ENCODE results near the gene FGGY. TPM values are rescaled to one million over a fixed set of nuclear protein-coding genes. Genes with fewer than 3 reads are reported as not detected.
"Not testable (repeated sequence)": the region's sequence is repeated elsewhere in the genome, so short reads cannot be mapped to it uniquely, and the experiment has no call there.

FGGY gene
- total and polyA plus RNA-seq, 5 experiments from 2014 or later, result 5.7 to 11.1 (median 6.4) TPM

DNA sequence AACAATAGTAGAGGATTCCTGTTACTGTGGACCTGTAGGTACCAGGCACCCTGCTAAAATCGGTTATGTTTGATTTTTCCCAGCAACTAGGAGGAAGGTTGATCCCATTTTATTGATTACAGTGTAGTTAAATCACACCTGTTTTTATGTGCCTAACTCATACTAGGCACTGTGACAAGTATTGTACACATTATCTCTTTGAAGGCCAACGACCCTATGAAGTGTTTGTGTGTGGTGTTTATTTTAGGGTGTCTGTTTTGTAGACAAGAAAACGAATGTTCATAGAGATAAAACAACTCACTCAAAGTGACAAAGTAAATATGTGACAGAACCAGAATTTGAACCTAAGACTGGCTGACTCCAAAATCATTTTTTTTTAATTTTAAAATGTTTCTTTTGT is 49.5 kb downstream of the FGGY start:
- DNase-seq, result no peak
- Mint-ChIP-seq H3K27ac (no peak overlapping the region), H3K27me3 (no peaks in the 10 kb centered on the region), H3K9me3 (no peaks in the 10 kb centered on the region), H3K4me3 (no peak overlapping the region), H3K36me3 (peaks cover 4 to 28% (median 21%) of the 10 kb centered on the region in 3 donors), H3K4me1 (peaks cover 0 to under 1% (median 0%) of the 10 kb centered on the region in 4 donors)
- POLR2A ChIA-PET, result no interaction called here
- no peak for ATAC-seq

DNA sequence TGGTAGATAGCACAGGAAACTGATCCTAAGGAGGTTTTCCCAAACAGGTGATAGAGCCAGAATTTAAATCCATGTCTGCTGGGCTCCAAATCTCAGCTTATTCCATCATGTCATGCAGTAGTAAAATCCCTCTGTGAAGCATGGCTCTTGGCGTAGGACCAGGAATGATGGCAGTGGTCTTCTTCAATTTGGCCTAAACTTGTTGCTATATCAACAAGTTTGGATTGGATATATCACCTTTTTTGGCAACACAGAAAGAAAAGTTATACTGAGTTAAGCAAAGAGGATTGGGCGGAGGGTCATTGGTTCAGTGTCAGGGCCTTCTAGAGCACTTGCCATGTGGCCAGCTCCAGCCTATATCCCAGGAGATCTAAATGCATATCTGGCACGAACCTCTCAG is 52.2 kb downstream of the FGGY start:
- H3K4me1 Mint-ChIP-seq, result no peaks in the 10 kb centered on the region
- H3K27ac Mint-ChIP-seq, result no peak overlapping the region
- POLR2A ChIA-PET, result no interaction called here
- H3K36me3 Mint-ChIP-seq, result peaks cover 0 to 17% (median 16%) of the 10 kb centered on the region in 3 donors
- DNase-seq (no peak), ATAC-seq (no peak)
- no peaks in the 10 kb centered on the region for H3K9me3 Mint-ChIP-seq
- H3K4me3 Mint-ChIP-seq, result no peak overlapping the region
- H3K27me3 Mint-ChIP-seq, result no peaks in the 10 kb centered on the region

DNA sequence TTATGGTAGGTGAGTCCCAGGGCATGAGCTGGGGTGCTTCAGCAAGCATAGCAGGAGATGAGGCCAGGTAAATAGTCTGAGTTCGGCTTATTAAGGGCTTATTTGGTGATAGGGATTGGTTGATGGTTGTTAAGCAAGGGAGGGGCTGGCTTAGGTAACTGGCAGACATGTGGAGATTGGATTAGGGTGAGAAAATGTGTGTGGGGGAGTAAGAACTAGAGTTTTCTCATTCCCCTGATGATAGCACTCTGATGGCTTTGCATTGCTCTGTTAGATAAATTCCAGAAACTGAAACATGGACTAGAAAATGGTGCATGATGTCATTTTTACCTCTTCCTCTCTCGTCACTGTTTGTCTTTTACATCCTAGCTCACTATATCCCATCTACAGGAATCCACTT is 53.6 kb downstream of the FGGY start:
- ATAC-seq, result no peak
- Mint-ChIP-seq H3K9me3 (no peaks in the 10 kb centered on the region), H3K4me3 (no peak overlapping the region), H3K36me3 (peaks cover 0 to 24% (median 24%) of the 10 kb centered on the region in 3 donors), H3K27ac (no peak overlapping the region), H3K4me1 (peaks cover 0 to 1% (median 0%) of the 10 kb centered on the region in 4 donors), H3K27me3 (no peaks in the 10 kb centered on the region)
- POLR2A ChIA-PET, result no interaction called here
- no peak for DNase-seq

DNA sequence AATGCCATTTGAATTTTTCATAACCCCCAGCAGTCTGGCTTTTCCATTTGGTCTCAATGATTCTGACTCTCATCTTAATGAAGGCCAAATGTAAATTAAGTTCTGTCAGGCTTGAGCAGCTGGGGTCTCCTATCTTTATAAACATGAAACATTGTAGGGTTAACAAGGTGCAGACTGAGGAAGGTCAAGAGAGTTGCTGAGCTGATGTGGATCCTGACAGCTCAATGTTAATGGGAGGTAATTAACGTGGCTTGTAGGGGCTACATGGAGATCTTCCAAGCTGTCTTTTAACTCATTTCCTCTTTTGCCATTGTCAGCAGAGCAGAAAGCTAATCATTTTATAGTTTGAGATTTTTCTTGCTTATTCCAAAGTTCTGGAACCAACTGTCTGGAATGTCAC is 55.2 kb downstream of the FGGY start:
- Mint-ChIP-seq H3K27me3 (no peaks in the 10 kb centered on the region), H3K36me3 (peaks cover 0 to 21% (median 19%) of the 10 kb centered on the region in 3 donors), H3K27ac (peak overlapping the region in 1 of 10 donors; percentile 59), H3K9me3 (no peaks in the 10 kb centered on the region), H3K4me1 (peaks cover 0 to 1% (median 0%) of the 10 kb centered on the region in 4 donors), H3K4me3 (no peak overlapping the region)
- ATAC-seq, result no peak
- POLR2A ChIA-PET, result no interaction called here
- no peak for DNase-seq

DNA sequence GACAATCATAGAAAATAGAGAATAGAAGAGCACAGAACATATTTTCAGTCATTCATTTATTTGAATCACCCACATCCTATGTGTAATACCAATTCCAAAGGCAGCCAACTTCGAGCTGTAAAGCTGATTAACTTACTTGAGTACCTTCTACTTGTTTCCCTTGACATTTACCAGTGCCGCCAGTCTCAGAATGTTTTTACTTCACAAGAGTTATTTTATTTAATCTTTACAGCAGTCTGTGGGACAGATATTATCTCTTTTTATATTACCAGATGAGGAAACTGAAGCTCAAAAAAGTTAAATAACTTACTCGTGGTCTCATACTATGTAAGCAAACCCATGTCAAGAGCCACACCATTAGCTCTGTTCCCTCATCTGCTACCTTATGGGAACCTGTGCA is 56.6 kb downstream of the FGGY start:
- H3K4me1 Mint-ChIP-seq, result peaks cover 0 to 1% (median 0%) of the 10 kb centered on the region in 4 donors
- no peak overlapping the region for H3K27ac Mint-ChIP-seq
- no peak for ATAC-seq
- DNase-seq, result no peak
- H3K9me3 Mint-ChIP-seq, result no peaks in the 10 kb centered on the region
- peaks cover 0 to 22% (median 20%) of the 10 kb centered on the region in 3 donors for H3K36me3 Mint-ChIP-seq
- H3K4me3 Mint-ChIP-seq, result no peak overlapping the region
- POLR2A ChIA-PET, result no interaction called here
- no peaks in the 10 kb centered on the region for H3K27me3 Mint-ChIP-seq

DNA sequence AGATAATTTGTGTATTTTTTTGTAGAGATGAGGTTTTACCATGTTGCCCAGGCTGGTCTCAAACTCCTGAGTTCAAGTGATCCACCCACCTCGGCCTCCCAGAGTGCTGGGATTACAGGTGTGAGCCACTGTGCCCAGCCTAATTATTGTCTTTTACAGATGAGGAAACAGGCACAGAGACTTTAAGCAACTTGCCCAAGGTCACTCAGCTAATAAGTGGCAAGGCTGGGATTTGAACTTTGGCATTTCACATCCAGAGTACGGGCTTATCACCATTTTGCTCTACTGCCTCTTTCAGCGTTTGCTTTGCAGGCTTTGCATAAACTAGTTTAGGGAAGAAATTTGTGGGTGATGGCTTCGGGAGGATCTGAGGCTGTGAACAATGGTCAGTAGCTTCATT is 57.3 kb downstream of the FGGY start:
- H3K4me3 Mint-ChIP-seq, H3K27me3 Mint-ChIP-seq, POLR2A ChIA-PET, H3K4me1 Mint-ChIP-seq, DNase-seq, ATAC-seq, H3K9me3 Mint-ChIP-seq: not testable (repeated sequence)
- H3K36me3 Mint-ChIP-seq, result peaks cover 0 to 22% (median 19%) of the 10 kb centered on the region in 3 donors
- H3K27ac Mint-ChIP-seq, result peak overlapping the region in 1 of 10 donors; percentile 14

DNA sequence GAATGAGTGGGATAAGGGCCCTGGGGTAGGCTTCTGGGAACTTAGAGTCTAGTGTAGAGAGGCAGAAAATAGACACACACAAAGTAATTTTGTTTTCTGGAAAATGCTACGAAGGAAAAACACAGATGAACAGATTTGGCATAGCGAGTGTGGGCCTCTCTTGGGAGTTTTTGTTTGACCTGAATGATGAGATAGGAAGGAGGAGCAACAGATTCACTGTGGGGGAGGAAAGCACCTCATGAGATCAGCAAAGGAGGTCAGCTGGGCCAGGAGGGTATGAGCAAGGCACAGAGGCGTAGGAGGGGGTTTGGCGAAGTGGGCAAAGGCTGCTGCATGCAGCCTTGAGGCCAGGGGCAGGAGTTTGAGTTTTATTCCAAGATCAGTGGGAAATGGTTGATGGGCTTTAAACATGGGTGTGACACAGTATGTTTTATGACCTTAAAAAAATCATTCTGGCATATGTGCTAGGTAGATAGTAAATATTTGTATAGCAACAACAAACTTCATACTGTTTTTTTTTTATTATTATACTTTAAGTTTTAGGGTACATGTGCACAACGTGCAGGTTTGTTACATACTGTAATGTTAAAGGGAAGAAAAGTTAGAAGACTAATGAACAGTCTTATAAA is 57.9 kb downstream of the FGGY start:
- no peak for DNase-seq
- Mint-ChIP-seq H3K4me3 (no peak overlapping the region), H3K4me1 (peaks cover 0 to 1% (median 0%) of the 10 kb centered on the region in 4 donors), H3K27ac (peak overlapping the region in 1 of 10 donors; percentile 14), H3K36me3 (peaks cover 0 to 22% (median 19%) of the 10 kb centered on the region in 3 donors), H3K27me3 (no peaks in the 10 kb centered on the region), H3K9me3 (no peaks in the 10 kb centered on the region)
- POLR2A ChIA-PET, result no interaction called here
- no peak for ATAC-seq

DNA sequence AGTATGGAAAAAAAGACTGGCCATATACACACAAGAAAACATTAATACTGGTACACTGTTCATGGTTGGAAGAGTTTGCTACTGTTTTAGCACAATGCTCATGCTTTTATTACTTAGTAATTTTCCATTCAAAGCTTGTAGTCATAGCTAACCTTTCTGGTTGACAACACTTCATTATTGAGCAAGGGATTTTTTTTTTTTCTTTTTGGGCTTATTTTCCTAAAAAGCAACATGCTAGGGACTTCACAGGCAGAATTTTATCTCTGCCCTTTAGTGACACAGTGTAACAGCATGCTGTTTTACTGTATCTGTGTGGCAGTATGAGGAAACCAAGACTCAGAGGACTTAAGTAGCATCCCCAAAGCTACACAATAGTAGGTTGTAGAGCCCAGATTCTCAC is 58.5 kb downstream of the FGGY start:
- Mint-ChIP-seq H3K27ac (no peak overlapping the region), H3K4me3 (no peak overlapping the region), H3K9me3 (no peaks in the 10 kb centered on the region), H3K4me1 (peaks cover 0 to 1% (median 0%) of the 10 kb centered on the region in 4 donors), H3K27me3 (no peaks in the 10 kb centered on the region), H3K36me3 (peaks cover 0 to 22% (median 19%) of the 10 kb centered on the region in 3 donors)
- ATAC-seq, result no peak
- no peak for DNase-seq
- POLR2A ChIA-PET, result no interaction called here

DNA sequence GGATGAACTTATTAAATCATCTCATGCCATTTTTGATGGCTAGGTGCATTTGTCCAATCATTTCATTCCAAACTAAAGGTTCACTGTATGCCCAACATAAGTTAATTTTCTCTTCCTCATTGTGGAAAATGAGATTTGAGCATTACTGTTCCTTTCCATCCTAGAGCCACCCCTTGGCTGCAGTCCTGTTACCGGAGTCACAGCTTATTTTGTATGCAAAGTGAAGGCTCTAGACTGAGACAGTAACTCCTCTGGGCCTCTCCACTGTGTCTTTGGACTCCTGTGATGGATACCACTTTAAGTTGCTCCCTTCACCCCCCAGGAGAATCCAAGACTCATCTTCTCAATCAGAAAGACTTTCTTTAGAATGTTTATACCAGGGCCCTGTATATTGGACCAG is 59.7 kb downstream of the FGGY start:
- POLR2A ChIA-PET, result no interaction called here
- ATAC-seq (no peak), DNase-seq (no peak)
- Mint-ChIP-seq H3K4me3 (no peak overlapping the region), H3K36me3 (peaks cover 0 to 22% (median 21%) of the 10 kb centered on the region in 3 donors), H3K9me3 (no peaks in the 10 kb centered on the region), H3K27ac (no peak overlapping the region), H3K4me1 (peaks cover 0 to 1% (median 0%) of the 10 kb centered on the region in 4 donors), H3K27me3 (no peaks in the 10 kb centered on the region)

DNA sequence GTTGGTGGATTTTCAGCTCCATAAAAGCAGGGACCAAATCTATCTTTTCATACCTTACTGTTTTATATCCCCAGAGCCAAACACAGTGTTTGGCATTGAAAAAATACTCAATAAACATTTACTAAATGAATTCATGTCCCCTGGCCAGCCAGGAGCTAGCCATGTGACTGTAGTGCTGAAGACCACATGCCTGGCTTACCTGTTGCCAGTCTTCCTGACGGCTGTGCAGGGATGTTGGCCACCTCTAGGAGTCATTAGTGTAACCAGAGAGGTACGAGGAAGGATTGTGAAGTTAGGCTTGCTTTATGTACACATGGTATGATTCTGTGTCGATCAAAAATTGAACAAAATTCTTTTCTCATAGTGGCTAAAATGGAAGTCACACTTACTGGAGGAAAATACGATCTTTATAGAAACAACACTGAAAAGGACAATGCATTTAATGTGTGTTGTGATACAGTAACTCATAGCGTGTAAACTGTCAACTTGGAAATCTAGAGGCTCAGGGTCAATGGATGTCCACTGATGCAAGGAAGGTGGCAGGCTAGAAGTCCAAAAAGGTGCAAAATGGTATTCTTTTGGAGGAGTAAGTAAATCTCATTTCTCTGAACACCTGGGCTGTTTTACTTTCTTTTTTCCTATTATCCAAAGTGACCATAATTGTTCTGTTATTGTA is 60.9 kb downstream of the FGGY start:
- peaks cover 0 to 1% (median 0%) of the 10 kb centered on the region in 4 donors for H3K4me1 Mint-ChIP-seq
- ATAC-seq (no peak), DNase-seq (no peak)
- H3K27me3 Mint-ChIP-seq, result no peaks in the 10 kb centered on the region
- H3K9me3 Mint-ChIP-seq, result no peaks in the 10 kb centered on the region
- no peak overlapping the region for H3K4me3 Mint-ChIP-seq
- peaks cover 9 to 30% (median 28%) of the 10 kb centered on the region in 3 donors for H3K36me3 Mint-ChIP-seq
- POLR2A ChIA-PET, result no interaction called here
- no peak overlapping the region for H3K27ac Mint-ChIP-seq

DNA sequence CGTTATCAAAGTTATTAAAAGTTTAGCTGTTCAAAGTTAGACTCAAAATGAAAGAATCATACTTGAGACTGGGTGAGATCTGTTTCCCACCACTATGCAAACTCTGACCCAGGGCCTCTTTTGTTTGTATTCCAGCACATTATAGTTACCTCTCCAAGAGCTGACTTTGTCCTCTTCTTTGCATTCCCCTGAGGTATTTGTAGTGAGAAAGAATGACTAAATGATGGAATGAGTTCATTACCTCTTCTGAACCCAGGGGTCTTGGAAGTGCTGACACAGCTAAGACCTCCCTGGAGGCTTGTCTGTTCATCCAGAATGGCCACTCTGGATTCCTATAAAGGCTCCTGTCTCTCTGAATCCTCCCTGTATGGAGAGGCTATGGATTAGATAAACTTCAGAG is 62.4 kb downstream of the FGGY start:
- Mint-ChIP-seq H3K27ac (no peak overlapping the region), H3K27me3 (no peaks in the 10 kb centered on the region), H3K9me3 (no peaks in the 10 kb centered on the region), H3K4me1 (peaks cover 0 to 1% (median 0%) of the 10 kb centered on the region in 4 donors), H3K36me3 (peaks cover 10 to 31% (median 24%) of the 10 kb centered on the region in 3 donors), H3K4me3 (no peak overlapping the region)
- POLR2A ChIA-PET, result no interaction called here
- DNase-seq, result no peak
- ATAC-seq, result no peak

DNA sequence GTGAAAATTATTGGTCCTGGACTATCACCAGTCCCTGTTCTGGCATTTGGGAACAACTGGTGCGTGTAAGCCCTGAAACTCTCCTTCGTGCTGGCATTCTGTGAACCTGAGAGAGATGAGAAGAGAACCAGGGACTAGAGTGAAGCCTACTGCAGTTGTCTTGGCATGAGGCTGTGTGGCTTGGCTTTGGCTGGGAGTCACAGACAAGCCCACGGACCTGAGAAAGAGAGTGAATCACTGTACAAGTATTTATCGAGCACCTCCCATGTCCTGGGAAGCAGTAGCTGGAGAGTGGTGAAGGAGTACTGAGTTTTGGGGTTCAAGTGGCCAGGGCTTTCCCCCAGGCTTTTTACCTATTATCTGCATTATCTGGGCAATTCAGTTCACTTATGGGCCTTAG is 63.3 kb downstream of the FGGY start:
- POLR2A ChIA-PET, result no interaction called here
- ATAC-seq, result no peak
- H3K4me3 Mint-ChIP-seq, result no peak overlapping the region
- H3K4me1 Mint-ChIP-seq, result no peaks in the 10 kb centered on the region
- no peak for DNase-seq
- H3K36me3 Mint-ChIP-seq, result peaks cover 10 to 32% (median 21%) of the 10 kb centered on the region in 3 donors
- no peak overlapping the region for H3K27ac Mint-ChIP-seq
- no peaks in the 10 kb centered on the region for H3K9me3 Mint-ChIP-seq
- H3K27me3 Mint-ChIP-seq, result no peaks in the 10 kb centered on the region

DNA sequence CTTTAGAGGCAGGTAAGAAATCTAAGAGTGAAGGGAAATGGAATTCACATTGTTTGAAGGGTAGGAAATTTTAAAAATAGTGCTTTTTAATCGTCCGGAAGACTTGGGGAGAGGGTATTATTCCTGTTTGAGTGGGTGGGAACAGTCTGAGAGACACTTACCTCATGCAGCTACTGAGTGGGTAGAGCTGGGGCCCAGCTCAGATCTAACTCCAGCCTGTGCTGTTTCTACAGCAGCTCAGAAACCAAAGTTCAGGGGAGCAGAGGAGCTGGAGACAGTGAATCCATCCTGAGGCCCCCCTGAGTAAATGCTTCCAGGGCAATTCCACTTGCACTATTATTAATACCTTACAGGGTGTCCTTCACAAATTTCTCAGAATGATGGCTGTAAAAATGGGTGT is 63.8 kb downstream of the FGGY start:
- Mint-ChIP-seq H3K9me3 (no peaks in the 10 kb centered on the region), H3K4me3 (no peak overlapping the region), H3K36me3 (peaks cover 10 to 37% (median 21%) of the 10 kb centered on the region in 3 donors), H3K27me3 (no peaks in the 10 kb centered on the region), H3K4me1 (no peaks in the 10 kb centered on the region), H3K27ac (no peak overlapping the region)
- POLR2A ChIA-PET, result no interaction called here
- ATAC-seq, result no peak
- DNase-seq, result no peak

DNA sequence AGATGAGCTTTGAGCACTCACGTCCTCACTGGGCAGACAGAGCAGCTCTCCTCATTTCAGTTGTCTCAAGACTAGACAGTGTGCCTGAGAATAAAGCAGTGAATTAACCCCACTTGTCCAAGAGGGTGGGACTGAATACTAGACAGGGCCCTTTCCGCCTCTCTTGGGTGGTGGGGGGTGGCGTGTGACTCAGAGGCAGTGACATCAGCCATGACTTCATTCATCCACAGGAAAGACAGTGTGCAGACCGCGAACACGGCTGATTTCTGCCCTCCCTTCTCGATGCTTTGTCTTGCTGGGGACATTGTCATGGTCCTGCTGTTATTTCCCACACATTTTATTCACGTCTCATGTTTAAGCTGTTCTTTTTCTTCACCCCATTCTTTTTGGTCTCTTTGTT is 64.9 kb downstream of the FGGY start:
- DNase-seq (no peak), ATAC-seq (no peak)
- H3K27me3 Mint-ChIP-seq, result no peaks in the 10 kb centered on the region
- no peaks in the 10 kb centered on the region for H3K9me3 Mint-ChIP-seq
- H3K27ac Mint-ChIP-seq, result no peak overlapping the region
- no peak overlapping the region for H3K4me3 Mint-ChIP-seq
- H3K4me1 Mint-ChIP-seq, result no peaks in the 10 kb centered on the region
- H3K36me3 Mint-ChIP-seq, result peaks cover 10 to 40% (median 19%) of the 10 kb centered on the region in 3 donors
- POLR2A ChIA-PET, result no interaction called here

Measured in naive thymus-derived CD8-positive, alpha-beta T cell (primary cell).